Measurements from ENCODE around the gene NCBP2L. TPM values are rescaled to one million over a fixed set of nuclear protein-coding genes. Genes with fewer than 3 reads are reported as not detected.

NCBP2L gene
- total RNA-seq, 4 donors from 2014 or later: not detected

- 77% methylated on average over 2 of the region's 2 CpGs for WGBS
- DNase-seq (ENCODE audit: extremely low spot score): no peak
- intact Hi-C loops (cut with DNase I): no loop called here
Observed at GRCh38 chrX:107823042-107823441, 45.5 kb downstream of the NCBP2L start.

GRCh38 chrX:107823456-107823855 is 45.9 kb downstream of the NCBP2L start:
- Histone ChIP-seq H3K4me1 (peaks cover 0 to 23% (median 15%) of the 10 kb centered on the region in 4 donors), H3K4me3 (no peak overlapping the region), H3K27me3 (no peaks in the 10 kb centered on the region), H3K9me3 (peaks cover 0 to 8% (median 0%) of the 10 kb centered on the region in 4 donors), H3K27ac (replicated peaks in 1 of 4) (no peak overlapping the region), H3K36me3 (no peaks in the 10 kb centered on the region)
- intact Hi-C loops (cut with DNase I): no loop called here
- no peak for TF ChIP-seq POLR2A (IDR thresholded peaks at IDR 0.05; ENCODE audit: low read depth)
- TF ChIP-seq CTCF (IDR thresholded peaks at IDR 0.05): no peak
- no peak for TF ChIP-seq EP300 (IDR thresholded peaks at IDR 0.05)
- TF ChIP-seq POLR2AphosphoS5 (IDR thresholded peaks at IDR 0.05): no peak
- WGBS: 26% methylated on average over 1 of the region's 1 CpG
- DNase-seq (ENCODE audit: extremely low spot score): no peak

More at GRCh38 chrX:107823042-107823441, 45.5 kb downstream of the NCBP2L start:
- no peaks in the 10 kb centered on the region for H3K36me3 ChIP-seq
- peaks cover 0 to 19% (median 11%) of the 10 kb centered on the region in 4 donors for H3K4me1 ChIP-seq
- H3K27me3 ChIP-seq: no peaks in the 10 kb centered on the region
- H3K9me3 ChIP-seq: peaks cover 0 to 9% (median 0%) of the 10 kb centered on the region in 4 donors
- no peak overlapping the region for H3K4me3 ChIP-seq
- no peak overlapping the region for H3K27ac ChIP-seq (replicated peaks in 1 of 4)
- TF ChIP-seq EP300 (IDR thresholded peaks at IDR 0.05) (no peak), CTCF (IDR thresholded peaks at IDR 0.05) (no peak), POLR2AphosphoS5 (IDR thresholded peaks at IDR 0.05) (no peak), POLR2A (IDR thresholded peaks at IDR 0.05; ENCODE audit: low read depth) (no peak)

- intact Hi-C loops (cut with DNase I): no loop called here
- H3K27ac ChIP-seq (replicated peaks in 1 of 4): peak within 1 kb of the TSS; percentile 92 to 93 (median 92)
- H3K9me3 ChIP-seq: no peaks in the 10 kb centered on the region
- TF ChIP-seq POLR2A (IDR thresholded peaks at IDR 0.05; ENCODE audit: low read depth) (peak; percentile 25), CTCF (IDR thresholded peaks at IDR 0.05) (no peak), EP300 (IDR thresholded peaks at IDR 0.05) (no peak), POLR2AphosphoS5 (IDR thresholded peaks at IDR 0.05) (peak; percentile 65 to 72)
- H3K4me3 ChIP-seq: peak within 1 kb of the TSS; percentile 59 to 68 (median 65)
- peaks cover 0 to 34% (median 19%) of the 10 kb centered on the region in 4 donors for H3K4me1 ChIP-seq
- DNase-seq (ENCODE audit: extremely low spot score): peak; percentile 91
- no peaks in the 10 kb centered on the region for H3K27me3 ChIP-seq
- no peaks in the 10 kb centered on the region for H3K36me3 ChIP-seq
- WGBS: 53% methylated on average over 22 of the region's 32 CpGs
Observed at GRCh38 chrX:107825698-107826237, 48.2 kb downstream of the NCBP2L start, which contains the start of gene MID2. MID2 (plus strand) TSS chrX:107825866; CDS start chrX:107826427, 561 bp downstream.

- H3K4me3 ChIP-seq: peak overlapping the region; percentile 59 to 68 (median 65)
- intact Hi-C loops (cut with DNase I): no loop called here
- peaks cover 0 to 40% (median 20%) of the 10 kb centered on the region in 4 donors for H3K4me1 ChIP-seq
- no peaks in the 10 kb centered on the region for H3K9me3 ChIP-seq
- H3K27ac ChIP-seq (replicated peaks in 1 of 4): peak overlapping the region; percentile 92 to 93 (median 92)
- DNase-seq (ENCODE audit: extremely low spot score): no peak
- TF ChIP-seq EP300 (IDR thresholded peaks at IDR 0.05) (no peak), POLR2A (IDR thresholded peaks at IDR 0.05; ENCODE audit: low read depth) (no peak), CTCF (IDR thresholded peaks at IDR 0.05) (no peak), POLR2AphosphoS5 (IDR thresholded peaks at IDR 0.05) (no peak)
- WGBS: 35% methylated on average over 47 of the region's 100 CpGs
- no peaks in the 10 kb centered on the region for H3K27me3 ChIP-seq
- no peaks in the 10 kb centered on the region for H3K36me3 ChIP-seq
Observed at GRCh38 chrX:107826238-107827029, 48.9 kb downstream of the NCBP2L start.

Data from esophagus muscularis mucosa (tissue), 4 donors.